ENCODE results near the gene CCDC13.

GRCh38 chr3:42736531-42736930, 36.5 kb downstream of the CCDC13 start:
- TF ChIP-seq POLR2A (IDR thresholded peaks at IDR 0.05; ENCODE audit: low read depth, low read length), result no peak
- no peak for TF ChIP-seq TCF12 (IDR thresholded peaks at IDR 0.05; ENCODE audit: low read depth, low read length)
- TF ChIP-seq NR2C2 (IDR thresholded peaks at IDR 0.05; ENCODE audit: borderline replicate concordance, control insufficient read depth, insufficient read length, low read depth), result no peak
- TF ChIP-seq SREBF2 (IDR thresholded peaks at IDR 0.05; ENCODE audit: low read length), result no peak
- no peak for TF ChIP-seq TAF1 (IDR thresholded peaks at IDR 0.05; ENCODE audit: borderline replicate concordance, low read depth, low read length)
- no peak for TF ChIP-seq POLR2AphosphoS5 (IDR thresholded peaks at IDR 0.05; ENCODE audit: low read length)

All from GM12878 (cell line).